ENCODE results near the gene GBA3.

The GBA3 gene

DNA sequence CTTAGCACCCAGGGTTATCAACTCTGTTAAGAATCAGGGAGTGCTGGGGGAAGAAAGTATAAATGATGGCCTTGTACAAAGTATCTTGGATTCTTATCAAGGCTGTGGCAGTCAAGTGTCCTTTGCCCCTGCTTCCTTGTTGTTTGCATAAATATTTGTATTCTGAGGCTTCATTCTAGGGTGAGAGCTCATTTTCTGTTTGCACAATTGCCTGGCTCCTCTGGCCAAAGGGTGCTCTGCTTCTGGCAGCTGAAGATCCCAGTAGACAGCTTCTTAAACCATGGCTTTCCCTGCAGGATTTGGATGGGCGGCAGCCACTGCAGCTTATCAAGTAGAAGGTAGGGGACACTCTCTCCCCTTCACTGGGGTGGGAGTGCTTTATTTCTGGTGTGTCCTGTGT lies at the start of gene GBA3:
GBA3 (plus strand) TSS at position 202 of the 400 bp plus-strand sequence.
- no peak for DNase-seq

DNA sequence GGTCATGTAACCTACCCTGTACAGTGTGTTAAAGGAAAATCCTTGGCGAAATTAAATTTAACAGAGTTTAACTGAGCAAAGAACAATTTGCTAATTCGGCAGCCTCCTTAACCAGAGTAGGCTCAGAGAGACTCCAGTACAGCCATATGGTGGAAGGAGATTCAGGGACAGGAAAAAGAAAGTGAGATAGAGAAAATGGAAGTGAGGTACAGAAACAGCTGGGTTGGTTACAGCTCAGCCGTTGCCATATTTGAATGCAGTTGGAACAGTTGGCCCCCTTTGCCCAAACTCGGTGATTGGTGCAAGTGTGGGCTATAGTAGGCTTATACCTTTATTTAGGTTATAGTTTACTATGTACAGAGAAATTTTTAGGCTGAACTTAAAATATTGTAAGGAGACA lies 48.8 kb upstream of the GBA3 start:
- no peak for DNase-seq

DNA sequence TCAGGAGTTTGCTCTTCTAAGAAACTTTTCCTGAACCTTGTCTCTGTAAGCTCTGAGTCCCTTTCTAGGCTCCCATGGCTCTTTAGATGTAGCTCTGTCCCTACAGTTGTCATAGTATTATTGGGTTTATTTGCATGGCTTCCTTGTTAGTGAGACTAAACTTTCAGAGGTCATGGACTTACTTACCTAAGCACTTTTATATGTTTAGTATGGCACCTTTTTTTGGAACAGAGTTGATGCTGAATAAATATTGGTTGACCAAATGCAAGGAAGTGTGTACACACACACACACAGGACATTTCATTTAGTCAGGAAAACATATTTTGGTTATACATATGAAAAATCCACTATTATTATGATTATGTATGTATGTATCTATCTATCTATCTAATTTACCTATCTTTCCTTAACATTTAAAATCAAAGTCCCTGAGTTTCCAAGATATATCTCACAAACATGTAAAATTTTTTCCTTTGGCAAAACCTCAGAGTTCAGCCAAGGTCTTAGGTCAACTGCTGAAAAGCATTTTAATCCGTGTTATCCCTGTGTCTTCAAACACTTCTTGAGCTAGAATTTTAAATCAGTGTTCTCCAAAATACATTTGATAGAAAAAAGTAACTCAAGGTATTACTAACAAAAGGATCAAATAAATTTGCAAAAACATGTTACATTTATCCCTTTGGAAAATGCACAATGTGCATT lies 47.1 kb upstream of the GBA3 start:
- DNase-seq, result no peak

DNA sequence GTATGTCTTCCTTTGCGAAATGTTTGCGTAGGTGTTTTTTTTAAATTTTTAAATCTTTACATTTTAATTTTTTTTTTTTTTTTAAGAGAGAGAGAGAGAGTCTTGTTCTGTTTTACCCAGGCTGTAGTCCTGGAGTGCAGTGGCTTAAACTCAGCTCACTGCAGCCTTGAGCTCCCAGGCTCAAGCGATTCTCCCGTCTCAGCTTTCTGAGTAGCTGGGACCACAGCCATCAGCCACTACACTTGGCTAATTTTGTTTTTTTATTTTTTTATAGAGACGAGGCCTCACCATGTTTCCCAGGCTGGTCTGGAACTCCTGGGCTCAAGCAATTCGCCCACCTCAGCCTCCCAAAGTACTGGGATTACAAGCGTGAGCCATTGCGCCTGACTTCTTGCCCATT lies 43.7 kb upstream of the GBA3 start:
- DNase-seq, result no peak

DNA sequence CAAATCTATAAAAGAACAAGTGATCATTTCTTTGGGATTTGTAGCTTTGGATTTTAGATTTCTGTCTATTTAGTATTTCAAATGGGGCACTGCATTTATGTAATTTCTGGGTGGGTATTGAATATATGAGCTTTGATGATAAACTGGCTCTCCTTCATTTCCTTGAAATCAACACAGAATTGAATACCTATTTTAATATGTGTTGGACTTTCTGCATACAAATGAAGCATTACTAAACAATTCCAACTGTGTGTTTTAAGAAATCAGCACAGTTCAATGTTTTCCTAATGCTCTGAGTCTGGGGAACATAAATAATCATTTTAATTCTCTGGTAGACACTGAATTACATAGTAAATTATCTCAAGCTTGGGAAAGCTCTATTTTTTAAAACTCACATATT lies 42.0 kb upstream of the GBA3 start:
- DNase-seq, result no peak

DNA sequence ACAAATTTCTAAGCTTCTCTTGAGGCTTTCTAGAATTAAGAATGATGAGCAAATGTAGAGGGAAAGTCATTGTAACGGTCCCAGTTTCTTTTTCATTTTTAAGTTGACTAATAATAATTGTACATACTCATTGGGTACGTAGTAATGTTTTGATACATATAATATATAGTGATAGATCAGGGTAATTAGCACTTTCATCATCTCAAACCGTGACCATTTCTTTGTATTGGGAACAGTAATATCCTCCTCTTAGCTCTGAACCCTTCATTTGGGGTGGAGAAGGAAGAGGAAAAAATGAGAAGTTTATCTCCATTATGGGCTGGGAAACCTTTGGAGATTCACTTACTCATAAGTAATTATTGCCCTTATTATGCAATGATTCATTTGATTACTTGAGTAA lies 39.0 kb upstream of the GBA3 start:
- no peak for DNase-seq

DNA sequence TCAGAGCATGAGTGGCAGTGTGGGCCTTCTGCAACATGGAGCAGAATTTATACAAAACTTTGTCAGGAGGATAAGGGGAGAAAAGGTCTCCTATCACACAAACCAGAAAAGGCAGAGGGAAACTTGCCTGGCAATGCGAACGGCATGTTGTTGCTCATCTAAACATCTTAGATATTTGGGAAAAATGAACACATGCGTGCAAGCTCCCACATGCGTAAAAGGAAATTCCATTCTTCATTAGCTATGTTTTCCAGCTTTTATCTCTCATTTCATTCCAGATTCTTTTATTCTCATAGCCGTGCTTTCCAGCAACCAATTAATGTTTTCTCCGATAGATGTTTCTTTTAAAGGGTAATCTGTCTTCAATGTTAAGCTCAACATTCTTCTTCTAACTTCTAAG lies 31.3 kb upstream of the GBA3 start:
- DNase-seq, result no peak

DNA sequence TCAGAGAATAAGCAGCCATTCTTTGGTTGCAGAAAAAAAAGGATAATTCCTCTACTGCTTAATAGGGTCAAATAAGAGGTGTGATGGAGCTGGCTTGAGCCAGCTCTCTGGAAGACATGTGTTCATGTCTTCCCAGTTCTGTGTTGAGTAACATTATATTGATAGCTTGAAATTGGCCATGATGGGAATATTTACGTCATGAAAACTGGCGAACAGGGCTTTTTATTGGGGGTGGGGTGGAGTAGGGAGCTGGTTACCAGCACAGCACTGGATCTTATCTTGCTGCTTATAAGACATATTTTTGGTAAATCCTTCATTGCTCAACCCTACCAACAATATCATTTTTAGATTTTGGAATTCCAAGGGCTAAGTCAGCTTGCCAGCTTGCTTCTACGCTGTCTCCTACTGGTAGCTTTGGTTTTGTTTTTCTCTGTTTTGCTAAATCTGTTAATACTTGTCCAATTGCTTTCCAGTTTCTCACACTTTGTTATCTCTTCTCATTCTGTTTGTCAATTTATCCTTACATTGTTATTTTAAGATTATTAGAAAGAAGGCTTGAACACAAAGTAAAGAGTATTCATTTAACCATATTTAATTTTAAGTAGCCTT lies 25.3 kb upstream of the GBA3 start:
- DNase-seq, result no peak

DNA sequence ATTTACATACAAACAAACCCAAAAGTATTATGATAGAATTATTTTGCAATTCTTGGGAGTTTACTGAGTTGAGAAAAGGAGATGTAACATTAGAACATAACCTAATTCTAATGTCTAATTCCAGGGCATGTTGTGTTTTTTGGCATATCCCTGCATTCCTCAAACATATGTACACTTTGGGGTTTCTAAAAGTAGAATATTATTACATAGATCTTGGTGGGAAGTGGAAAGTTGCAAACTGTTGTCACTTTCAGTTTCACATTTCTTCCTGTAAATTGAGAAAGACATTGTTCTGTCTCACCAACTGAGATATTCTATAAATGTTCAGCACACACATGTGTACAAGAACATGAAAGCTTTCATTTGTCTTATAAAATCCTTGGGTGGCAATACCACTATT lies 24.4 kb upstream of the GBA3 start:
- DNase-seq, result no peak

DNA sequence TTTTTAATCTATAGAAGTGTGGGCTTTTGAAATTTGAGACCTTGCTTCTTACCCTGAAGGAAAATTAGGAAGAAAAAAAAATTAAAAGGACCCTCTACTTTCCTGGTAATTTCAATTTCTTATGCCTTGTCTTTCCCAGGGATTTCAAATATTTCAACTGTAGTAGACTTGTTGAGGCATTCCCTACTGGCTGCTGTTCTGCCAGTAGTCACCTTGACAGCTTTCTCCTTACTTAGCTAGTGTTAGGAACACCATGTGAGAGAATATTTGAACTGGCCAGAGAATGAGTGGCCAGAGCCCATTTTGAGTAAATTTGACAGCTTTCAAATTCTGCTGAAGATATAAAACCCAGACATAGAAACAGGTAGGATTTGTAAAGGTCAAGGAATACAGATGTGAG lies 24.0 kb upstream of the GBA3 start:
- DNase-seq, result no peak

DNA sequence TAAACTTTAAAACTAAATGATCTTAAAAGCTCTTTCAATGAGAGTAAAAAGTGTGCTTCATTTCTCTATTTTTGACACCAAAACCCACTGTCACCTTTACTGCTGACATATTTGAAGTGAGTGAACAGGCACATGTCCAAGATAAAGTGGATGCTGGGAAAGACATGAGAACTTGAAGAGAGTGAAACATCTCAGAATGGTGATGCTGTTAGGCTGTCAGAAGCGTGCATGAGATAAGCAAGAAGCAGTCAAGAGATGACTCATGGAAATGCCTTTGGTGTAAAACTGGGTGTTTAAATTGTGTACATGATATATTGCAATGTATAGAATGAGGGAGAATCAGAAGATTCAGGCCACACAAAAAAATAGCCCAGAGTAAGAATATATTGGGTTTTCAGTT lies 21.8 kb upstream of the GBA3 start:
- DNase-seq, result no peak

DNA sequence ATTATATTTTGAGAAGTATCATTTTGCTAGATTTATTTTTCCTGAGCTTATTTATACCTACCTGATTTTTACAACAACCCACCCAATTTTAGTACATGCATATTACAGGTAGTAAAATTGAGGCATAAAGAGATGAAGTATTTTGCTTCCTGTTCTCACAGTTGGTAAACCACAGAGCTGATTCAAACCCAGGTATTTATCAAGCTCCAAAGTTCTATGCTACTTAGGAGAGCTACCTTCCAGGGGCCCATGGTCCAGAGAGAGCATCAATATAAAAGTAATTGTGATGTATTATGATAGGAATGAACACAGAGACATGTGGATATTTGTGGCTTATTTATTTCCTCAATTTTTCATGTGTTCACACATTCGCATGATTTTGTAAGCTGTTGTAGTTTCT lies 20.2 kb upstream of the GBA3 start:
- no peak for DNase-seq

DNA sequence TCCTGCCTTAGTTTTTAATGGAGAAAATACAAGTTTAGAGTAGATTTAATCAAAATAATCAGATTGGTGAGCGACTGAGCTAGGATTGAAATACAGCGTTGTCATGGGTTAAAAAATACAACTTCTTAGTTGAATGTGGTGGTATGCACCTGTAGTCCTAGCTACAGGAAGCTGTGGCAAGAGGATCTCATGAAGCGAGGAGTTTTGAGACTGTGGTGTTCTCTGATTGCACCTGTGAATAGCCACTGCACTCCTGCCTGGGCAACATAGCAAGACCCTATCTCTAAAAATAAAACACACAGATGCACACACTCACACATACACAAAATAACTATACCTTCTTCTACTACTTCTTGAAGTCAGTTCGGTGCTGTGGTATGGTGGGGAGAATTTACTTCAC lies 19.8 kb upstream of the GBA3 start:
- DNase-seq, result no peak

DNA sequence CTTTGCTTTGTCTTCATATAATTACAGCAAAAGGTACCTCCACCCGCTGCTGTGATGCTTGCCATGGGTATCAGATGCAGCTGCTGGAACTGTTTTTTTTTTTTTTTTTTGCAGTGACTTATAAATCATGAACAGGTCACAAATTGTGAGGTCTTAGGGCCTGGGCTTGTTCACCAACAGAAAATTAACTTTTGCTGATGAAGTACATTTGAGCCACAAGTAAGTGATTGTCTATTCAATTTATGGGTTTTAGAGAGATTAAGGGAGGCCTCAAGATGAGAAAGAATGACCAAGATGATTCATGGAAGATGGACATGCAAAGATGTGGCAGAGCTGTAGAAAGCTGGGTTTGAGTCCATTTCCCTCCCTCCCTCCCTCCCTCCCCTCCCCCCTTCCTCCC lies 18.0 kb upstream of the GBA3 start:
- no peak for DNase-seq

DNA sequence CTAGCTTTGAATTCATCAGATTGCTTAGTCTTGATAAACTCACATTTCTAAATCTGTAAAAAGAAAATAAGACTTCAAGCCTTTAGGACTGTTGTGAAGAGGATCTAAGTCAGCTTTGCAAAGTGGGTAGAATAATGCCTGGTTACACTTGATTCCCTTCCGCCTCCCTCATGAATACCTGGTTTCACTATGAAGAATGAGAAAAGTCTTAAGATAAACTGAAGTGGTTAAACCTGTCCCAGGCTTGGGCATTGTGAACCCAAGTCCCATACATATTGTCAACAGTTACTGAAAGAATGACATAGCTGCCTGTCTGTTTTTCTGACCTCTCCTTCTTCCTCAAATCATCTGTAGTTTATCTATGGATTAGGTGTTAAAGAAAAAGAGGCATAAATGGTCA lies 16.7 kb upstream of the GBA3 start:
- no peak for DNase-seq

DNA sequence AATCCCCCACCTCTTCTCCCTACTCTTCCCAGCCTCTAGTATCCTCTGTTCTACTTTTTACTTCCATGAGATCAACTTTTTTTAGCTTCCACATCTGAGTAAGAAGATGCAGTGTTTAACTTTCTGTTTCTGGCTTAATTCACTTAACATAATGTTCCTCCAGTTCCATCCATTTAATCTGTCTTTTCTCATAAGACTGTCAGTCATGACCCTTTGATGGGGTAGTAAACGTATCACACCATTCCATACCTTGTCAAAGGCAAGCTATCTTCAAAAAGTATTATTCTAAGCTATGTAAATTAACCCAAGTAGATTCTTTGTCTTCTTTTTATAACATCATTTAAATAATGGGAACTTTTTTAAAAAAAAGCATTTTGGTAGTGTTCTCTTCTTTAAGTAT lies 15.0 kb upstream of the GBA3 start:
- DNase-seq, result no peak

DNA sequence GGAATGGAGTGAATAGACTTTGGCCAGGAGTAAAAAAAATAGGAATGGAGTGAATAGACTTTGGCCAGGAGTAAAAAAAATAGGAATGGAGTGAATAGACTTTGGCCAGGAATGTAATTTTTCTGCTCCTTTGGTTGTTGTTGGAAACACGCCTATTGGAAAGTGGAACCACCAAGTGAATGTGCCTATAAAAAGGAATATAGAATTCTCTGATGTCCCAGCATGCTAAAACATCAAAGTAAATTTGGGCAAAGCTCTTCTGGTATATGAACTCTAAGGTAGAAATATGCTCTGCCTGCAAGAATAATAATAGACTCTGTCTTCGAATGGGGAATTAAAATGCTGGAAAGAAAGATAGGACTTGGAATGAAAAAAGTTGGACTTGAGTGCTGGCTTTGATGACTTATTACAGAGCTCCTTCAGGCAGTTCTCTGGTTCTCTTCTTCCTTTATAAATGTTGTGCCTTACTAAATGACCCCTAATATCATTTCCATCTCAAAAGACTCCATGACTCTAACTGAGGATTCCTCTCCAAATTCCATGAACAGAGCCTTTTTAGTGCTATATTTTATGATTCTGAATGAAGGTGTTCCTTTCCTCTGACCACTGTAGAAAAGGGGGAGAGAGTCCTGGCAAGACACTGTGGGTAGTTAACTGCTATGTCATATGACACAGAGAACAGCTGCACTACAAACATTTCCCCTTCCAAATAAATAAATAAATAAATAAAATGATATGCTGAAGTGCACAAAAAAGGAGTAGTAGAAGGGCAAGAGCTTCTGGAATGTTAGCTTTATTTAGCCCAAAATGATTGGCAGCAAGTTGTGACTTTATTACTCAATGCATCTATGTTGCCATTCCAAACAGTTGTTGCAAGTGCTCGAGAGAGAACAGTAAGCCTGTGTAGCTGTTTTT lies 13.5 kb upstream of the GBA3 start:
- DNase-seq, result no peak

DNA sequence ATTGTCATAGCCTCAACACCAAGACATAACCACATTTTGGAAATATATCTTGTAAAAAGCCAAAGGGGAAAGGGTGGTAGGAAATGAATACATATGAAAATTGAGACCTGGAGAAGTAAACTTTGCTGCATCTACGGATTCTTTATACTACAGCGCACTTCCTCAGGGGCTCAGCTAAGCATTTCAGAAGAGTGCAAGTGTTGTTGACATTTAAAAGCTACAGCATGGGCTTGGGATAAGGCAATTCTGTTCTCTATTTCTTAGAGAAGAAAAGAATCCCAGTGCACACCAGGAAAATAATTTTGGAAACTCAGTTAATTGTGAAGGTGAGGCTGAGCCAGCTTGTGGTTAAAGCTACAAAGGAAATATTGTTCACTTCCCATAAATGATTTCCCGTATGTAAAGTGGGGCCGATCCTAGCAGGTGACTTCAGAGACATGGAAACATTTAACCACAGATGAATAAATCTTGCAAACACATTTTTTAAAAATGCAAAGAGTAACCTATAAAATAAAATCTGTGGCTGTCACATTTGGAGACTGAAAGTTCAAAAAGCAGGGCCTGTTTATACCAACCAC lies 12.6 kb upstream of the GBA3 start:
- no peak for DNase-seq

DNA sequence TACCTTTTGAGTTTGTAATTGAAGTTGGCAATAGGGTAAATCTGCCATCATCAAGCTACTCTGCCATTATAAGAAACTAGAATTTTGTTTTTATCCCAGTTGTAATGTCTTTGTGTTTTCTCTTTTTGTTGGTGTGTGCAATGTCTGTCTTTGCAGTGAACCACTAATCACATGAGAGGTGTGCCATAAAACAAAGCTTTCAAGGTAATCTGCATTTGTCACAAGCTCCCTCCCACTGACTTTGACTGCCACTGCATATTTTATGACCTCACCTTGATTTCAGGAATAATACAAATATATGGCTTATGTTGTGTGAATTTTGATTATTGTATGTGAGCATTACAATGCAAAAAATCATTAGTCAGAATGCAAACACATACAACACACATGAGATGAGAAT lies 9.0 kb upstream of the GBA3 start:
- no peak for DNase-seq

DNA sequence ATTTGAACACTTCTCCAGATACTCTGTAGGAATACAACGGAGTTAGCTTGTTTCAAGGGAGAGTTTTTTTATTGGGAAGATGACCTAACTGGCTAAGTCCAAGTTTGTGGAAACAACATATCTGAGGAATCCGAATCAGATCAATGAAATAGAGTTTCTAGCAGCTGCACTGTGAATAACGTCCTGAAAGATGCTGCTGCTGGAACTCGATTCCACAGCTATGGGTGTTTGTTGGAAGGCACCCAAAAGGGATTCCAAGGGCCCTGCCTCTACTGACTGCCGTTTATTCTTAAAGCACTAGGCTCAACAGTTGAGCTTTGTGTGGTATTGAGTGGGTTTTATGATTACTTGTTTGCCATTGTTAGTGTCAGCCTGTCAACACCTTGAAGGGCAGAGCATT lies 6.6 kb upstream of the GBA3 start:
- no peak for DNase-seq

DNA sequence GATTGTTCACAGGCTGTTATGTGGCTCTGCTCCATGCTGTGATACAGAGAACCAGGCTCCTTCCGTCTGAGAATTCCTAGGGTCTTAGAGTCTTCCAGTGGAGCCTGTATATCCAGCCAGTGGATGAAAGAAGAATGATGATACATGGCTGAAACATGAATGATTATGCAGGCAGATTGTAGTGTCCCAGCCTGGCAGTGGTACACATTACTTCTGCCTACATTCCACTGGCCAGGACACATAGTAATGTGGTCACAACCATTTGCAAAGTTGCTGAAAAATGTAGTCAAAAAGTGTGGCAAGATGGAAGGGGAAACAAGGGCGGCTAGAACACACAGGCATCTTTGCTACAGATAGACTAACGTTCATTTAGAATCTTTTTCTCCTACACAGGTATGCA lies 4.5 kb upstream of the GBA3 start:
- DNase-seq, result no peak

DNA sequence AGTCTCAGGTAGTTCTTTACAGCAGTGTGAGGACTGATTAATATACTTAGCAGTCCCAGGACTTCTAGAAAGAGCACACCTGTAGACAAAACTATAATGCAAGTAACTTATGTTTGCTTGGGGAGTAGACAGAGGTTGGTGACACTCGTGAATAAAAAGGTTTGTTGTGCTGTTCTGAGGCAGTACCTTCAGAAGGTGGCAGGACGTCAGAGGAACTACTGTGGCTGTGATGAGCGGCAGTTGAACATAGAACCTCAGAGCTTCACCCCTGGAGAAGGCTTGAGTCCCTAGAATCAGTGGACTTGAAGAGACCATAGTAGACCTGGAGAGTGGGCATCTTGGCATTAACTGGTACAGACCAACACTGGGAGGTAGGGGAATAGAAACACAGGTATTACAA lies 3.3 kb upstream of the GBA3 start:
- DNase-seq, result no peak

DNA sequence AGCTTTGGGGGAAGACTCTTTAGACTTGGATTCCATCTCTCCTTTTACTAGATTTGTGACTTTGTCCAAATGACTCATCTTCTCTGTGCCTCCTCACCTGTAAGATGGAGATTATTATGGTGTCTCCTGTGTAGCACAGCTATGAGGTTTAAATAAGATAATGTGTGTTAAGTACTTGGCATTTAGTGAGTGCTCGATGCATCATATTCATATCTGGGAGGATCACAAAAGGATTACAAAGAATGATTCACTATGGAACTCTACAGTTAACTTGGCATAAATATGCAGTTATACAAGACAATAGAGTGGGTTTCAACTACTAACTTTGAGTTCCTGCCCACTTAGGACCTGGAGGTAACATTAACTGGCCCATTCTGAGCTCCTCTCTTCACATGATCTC lies 2.3 kb downstream of the GBA3 start:
- DNase-seq, result no peak

DNA sequence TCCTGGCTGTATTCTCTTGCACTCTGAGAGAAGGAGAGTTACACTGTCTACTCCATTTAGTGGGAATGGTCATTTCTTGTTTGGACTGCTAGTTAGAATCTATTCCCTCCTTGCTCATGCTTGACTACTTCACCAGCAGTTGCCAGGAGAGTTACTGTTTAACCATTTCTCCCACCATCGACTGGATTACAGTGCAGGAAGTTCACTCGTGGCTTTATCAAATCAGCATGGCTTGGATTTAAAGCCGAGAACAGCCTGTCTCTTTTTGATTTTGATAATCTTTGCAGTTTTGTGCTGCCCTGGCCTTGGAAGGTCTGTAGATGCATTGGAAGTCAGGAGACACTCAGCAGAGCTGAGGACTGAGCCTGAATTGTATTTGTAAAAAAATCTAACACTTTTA lies 3.2 kb downstream of the GBA3 start:
- no peak for DNase-seq
